Activated CD8-positive, alpha-beta T cell treated with anti-CD3 and anti-CD28 coated beads for 36 hours (primary cell): Measurements from ENCODE around the gene EXD2. TPM values are rescaled to one million over a fixed set of nuclear protein-coding genes. Genes with fewer than 3 reads are reported as not detected.

Experiments used
- ATAC-seq: fragments of 200-7000 bp; cut with Tn5 transposase; one replicate; pipeline ENCODE4 v1.10.0; 2021; ENCODE audit warnings: mild to moderate bottlenecking, moderate library complexity
- CTCF ChIA-PET: fragments of 350-600 bp; sonication (Branson Sonifier 250); formaldehyde crosslinking; loops from one replicate; lab custom pipeline; 2021; ENCODE audit warnings: antibody characterized with exemption; lab: Charles Lee
- POLR2A ChIA-PET: fragments of 350-600 bp; sonication (Branson Sonifier 250); formaldehyde crosslinking; loops from one replicate; lab custom pipeline; 2021; ENCODE audit warnings: antibody characterized with exemption; lab: Charles Lee
- DNase-seq: peaks from one replicate; pipeline ENCODE4 v3.0.0-alpha.2; 2020
- H3K27ac Mint-ChIP-seq: one replicate; pipeline ENCODE4 v1.8.0; 2021; ENCODE audit warnings: mild to moderate bottlenecking, mixed read lengths
- H3K27me3 Mint-ChIP-seq: one replicate; pipeline ENCODE4 v1.8.0; 2021; ENCODE audit warnings: mixed read lengths
- H3K36me3 Mint-ChIP-seq: one replicate; pipeline ENCODE4 v1.8.0; 2021; ENCODE audit warnings: low read depth, mixed read lengths
- H3K4me1 Mint-ChIP-seq: one replicate; pipeline ENCODE4 v1.8.0; 2021; ENCODE audit warnings: low read depth, mixed read lengths
- H3K4me3 Mint-ChIP-seq: one replicate; pipeline ENCODE4 v1.8.0; 2021; ENCODE audit warnings: mild to moderate bottlenecking, moderate library complexity, mixed read lengths
- H3K9me3 Mint-ChIP-seq: one replicate; pipeline ENCODE4 v1.8.0; 2021; ENCODE audit warnings: mixed read lengths
- intact Hi-C: fragments of 100-400 bp; cut with micrococcal nuclease; formaldehyde crosslinking; loops from one replicate; pipeline ENCODE4 v1.10.0; 2022
- total RNA-seq, 2 experiments: library from RNA; stranded (reverse); gene quantifications; one replicate each; pipeline ENCODE4 v1.2.3, GENCODE V29; 2021
- TF ChIP-seq, protein P1 (sequence below): fragments of 200-600 bp; IDR thresholded peaks from one replicate; pipeline ENCODE4 v1.8.0; 2022; ENCODE audit warnings: antibody characterized with exemption, mild to moderate bottlenecking

EXD2 gene
- total RNA-seq, 2 experiments from 2014 or later: 9.4 to 10.7 TPM

DNA sequence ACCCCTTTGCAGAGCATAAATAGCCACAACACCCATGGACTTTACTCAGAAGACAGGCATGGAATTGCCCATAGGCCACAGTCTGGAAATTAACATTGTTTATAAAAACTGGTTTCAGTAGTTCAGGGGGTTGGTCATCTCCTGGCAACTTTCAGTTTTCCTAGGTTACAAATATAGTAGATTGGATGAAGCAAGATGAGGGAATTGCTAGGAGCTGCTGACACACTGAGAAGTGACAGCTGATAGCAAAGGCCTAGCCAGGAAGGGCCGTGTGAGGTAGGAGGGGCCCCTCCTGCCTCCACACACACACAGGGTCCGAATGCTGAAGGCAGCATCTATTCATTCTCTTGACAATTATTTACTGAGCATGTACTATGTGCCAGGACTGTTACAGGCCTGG lies 76.9 kb downstream of the EXD2 start:
- peaks cover 6% of the 10 kb centered on the region for H3K27me3 Mint-ChIP-seq
- ChIA-PET POLR2A (interaction anchor here (0.6 kb wide), 1 partner anchor 453 kb away, joined by 3 read pairs; no protein-coding TSS in a partner anchor), CTCF (interaction anchor here (1.4 kb wide), 1 partner anchor 109 kb away, joined by 4 read pairs; no protein-coding TSS in a partner anchor)
- no peak overlapping the region for H3K4me3 Mint-ChIP-seq
- no peaks in the 10 kb centered on the region for H3K4me1 Mint-ChIP-seq
- intact Hi-C loops: no loop called here
- H3K27ac Mint-ChIP-seq: no peak overlapping the region
- no peak for ATAC-seq
- no peaks in the 10 kb centered on the region for H3K9me3 Mint-ChIP-seq
- DNase-seq: no peak
- TF ChIP-seq, protein P1, sequence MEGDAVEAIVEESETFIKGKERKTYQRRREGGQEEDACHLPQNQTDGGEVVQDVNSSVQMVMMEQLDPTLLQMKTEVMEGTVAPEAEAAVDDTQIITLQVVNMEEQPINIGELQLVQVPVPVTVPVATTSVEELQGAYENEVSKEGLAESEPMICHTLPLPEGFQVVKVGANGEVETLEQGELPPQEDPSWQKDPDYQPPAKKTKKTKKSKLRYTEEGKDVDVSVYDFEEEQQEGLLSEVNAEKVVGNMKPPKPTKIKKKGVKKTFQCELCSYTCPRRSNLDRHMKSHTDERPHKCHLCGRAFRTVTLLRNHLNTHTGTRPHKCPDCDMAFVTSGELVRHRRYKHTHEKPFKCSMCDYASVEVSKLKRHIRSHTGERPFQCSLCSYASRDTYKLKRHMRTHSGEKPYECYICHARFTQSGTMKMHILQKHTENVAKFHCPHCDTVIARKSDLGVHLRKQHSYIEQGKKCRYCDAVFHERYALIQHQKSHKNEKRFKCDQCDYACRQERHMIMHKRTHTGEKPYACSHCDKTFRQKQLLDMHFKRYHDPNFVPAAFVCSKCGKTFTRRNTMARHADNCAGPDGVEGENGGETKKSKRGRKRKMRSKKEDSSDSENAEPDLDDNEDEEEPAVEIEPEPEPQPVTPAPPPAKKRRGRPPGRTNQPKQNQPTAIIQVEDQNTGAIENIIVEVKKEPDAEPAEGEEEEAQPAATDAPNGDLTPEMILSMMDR: no peak
- H3K36me3 Mint-ChIP-seq: no peaks in the 10 kb centered on the region

DNA sequence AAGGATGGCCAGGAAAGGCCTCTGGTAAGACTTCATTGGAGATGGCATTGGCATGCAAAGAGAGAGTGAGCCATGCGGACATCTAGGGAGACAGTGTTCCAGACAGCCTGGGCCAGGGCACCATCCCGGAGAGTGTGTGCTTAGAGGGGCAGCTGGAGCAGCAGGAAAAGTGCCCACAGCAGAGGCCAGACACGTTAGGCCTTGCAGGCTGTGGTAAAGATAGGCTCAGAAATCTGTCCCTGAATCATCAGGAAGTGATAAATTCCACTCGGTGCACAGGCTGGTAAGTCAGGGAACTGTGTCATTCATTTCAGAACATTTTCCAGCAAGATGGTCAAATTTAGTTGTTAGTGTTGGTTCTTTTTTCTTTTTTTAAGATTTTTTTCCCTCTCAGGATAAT lies 77.5 kb downstream of the EXD2 start:
- TF ChIP-seq, protein P1: no peak
- POLR2A ChIA-PET: interaction anchor here (0.6 kb wide), 1 partner anchor 452 kb away, joined by 3 read pairs; no protein-coding TSS in a partner anchor
- Mint-ChIP-seq H3K4me3 (no peak overlapping the region), H3K36me3 (no peaks in the 10 kb centered on the region), H3K27ac (no peak overlapping the region), H3K9me3 (no peaks in the 10 kb centered on the region), H3K27me3 (peaks cover 1% of the 10 kb centered on the region), H3K4me1 (no peaks in the 10 kb centered on the region)
- intact Hi-C loops: no loop called here
- CTCF ChIA-PET: no interaction called here
- no peak for ATAC-seq
- DNase-seq: no peak

DNA sequence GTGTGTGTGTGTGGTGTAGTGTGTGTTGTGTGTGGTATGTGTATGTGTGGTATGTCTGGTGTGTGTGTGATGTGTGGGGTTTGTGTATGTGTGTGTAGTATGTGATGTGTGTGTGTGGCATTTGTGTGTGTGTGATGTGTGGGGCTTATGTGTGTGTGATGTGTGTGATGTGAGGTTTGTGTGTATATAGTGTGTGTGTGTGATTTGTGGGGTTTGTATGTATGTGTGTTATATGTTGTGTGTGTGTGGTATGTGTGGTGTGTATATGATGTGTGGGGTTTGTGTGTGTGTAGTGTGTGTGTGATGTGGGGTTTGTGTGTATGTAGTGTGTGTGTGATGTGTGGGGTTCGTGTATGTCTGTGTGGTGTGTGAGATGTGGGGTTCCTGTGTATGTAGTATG lies 78.1 kb downstream of the EXD2 start:
- Mint-ChIP-seq H3K27me3 (peaks cover 1% of the 10 kb centered on the region), H3K27ac (no peak overlapping the region), H3K36me3 (no peaks in the 10 kb centered on the region), H3K4me1 (no peaks in the 10 kb centered on the region), H3K4me3 (no peak overlapping the region), H3K9me3 (no peaks in the 10 kb centered on the region)
- TF ChIP-seq, protein P1: no peak
- ATAC-seq: no peak
- CTCF ChIA-PET: no interaction called here
- intact Hi-C loops: no loop called here
- no peak for DNase-seq
- POLR2A ChIA-PET: no interaction called here

GRCh38 chr14:69270097-69270496 lies 78.8 kb downstream of the EXD2 start:
- ChIA-PET CTCF (no interaction called here), POLR2A (no interaction called here)
- no peak overlapping the region for H3K27ac Mint-ChIP-seq
- no peaks in the 10 kb centered on the region for H3K4me1 Mint-ChIP-seq
- TF ChIP-seq, protein P1: no peak
- intact Hi-C loops: no loop called here
- H3K36me3 Mint-ChIP-seq: no peaks in the 10 kb centered on the region
- DNase-seq (no peak), ATAC-seq (no peak)
- peaks cover 4% of the 10 kb centered on the region for H3K27me3 Mint-ChIP-seq
- H3K4me3 Mint-ChIP-seq: no peak overlapping the region
- H3K9me3 Mint-ChIP-seq: no peaks in the 10 kb centered on the region

GRCh38 chr14:69270795-69271708 lies 79.8 kb downstream of the EXD2 start:
- ChIA-PET POLR2A (no interaction called here), CTCF (no interaction called here)
- H3K27ac Mint-ChIP-seq: no peak overlapping the region

More at GRCh38 chr14:69270795-69271708, 79.8 kb downstream of the EXD2 start:
- Mint-ChIP-seq H3K9me3 (peaks cover 2% of the 10 kb centered on the region), H3K36me3 (no peaks in the 10 kb centered on the region), H3K4me3 (no peak overlapping the region), H3K4me1 (no peaks in the 10 kb centered on the region), H3K27me3 (peaks cover 2% of the 10 kb centered on the region)
- ATAC-seq (no peak), DNase-seq (no peak)
- intact Hi-C loops: no loop called here
- TF ChIP-seq, protein P1: no peak
